ENCODE data around the gene TFEB. TPM values are rescaled to one million over a fixed set of nuclear protein-coding genes. Genes with fewer than 3 reads are reported as not detected.

Gene TFEB
- total and polyA plus RNA-seq, 9 donors, result 2.8 to 14.9 (median 8.8) TPM

DNA sequence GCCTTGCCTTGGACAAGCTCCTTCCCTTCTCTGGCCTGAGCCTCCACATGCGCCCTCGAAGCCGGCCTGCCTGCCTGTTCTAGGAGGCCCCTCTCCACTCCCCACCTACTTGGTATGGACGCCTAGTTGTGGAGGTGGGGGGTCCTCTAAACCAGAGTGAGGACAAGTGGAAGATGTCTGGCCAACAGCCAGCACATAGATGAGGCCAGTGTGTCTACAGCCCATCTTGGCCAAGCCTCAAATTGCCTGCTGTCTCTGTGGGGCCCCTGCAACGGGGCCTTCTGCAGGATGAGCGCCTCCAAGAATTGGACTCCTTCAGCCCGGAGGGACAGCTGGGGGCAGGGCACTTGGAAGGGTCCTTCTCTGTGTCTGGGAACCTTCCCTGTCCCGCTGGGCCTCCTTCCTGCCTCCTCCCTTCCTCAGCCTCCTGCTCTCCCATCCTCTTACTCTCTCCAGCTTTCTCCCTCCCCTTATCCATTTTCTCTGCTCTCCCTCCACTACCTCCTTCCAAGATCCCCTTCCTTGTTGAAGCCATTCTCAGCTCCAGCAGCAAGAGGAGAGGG is 95.5 kb downstream of the TFEB start:
- DNase-seq, result peak in 1 of 5 donors; percentile 45
- intact Hi-C loops (cut with DNase I), result no loop called here
- H3K36me3 ChIP-seq, result no peaks in the 10 kb centered on the region
- TF ChIP-seq, protein P1, sequence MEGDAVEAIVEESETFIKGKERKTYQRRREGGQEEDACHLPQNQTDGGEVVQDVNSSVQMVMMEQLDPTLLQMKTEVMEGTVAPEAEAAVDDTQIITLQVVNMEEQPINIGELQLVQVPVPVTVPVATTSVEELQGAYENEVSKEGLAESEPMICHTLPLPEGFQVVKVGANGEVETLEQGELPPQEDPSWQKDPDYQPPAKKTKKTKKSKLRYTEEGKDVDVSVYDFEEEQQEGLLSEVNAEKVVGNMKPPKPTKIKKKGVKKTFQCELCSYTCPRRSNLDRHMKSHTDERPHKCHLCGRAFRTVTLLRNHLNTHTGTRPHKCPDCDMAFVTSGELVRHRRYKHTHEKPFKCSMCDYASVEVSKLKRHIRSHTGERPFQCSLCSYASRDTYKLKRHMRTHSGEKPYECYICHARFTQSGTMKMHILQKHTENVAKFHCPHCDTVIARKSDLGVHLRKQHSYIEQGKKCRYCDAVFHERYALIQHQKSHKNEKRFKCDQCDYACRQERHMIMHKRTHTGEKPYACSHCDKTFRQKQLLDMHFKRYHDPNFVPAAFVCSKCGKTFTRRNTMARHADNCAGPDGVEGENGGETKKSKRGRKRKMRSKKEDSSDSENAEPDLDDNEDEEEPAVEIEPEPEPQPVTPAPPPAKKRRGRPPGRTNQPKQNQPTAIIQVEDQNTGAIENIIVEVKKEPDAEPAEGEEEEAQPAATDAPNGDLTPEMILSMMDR (IDR thresholded peaks at IDR 0.05), result no peak
- TF ChIP-seq EP300 (IDR thresholded peaks at IDR 0.05) (no peak), POLR2A (IDR thresholded peaks at IDR 0.05) (no peak)
- H3K9me3 ChIP-seq, result no peaks in the 10 kb centered on the region
- H3K27me3 ChIP-seq, result no peaks in the 10 kb centered on the region
- H3K27ac ChIP-seq, result peak overlapping the region in 1 of 2 donors; percentile 7
- H3K4me1 ChIP-seq (ENCODE audit: insufficient read depth), result peaks cover 3% of the 10 kb centered on the region
- no peak overlapping the region for H3K4me3 ChIP-seq
- WGBS, 3 donors, result 62 to 66% (median 64%) methylated on average over 8 of the region's 8 CpGs

- no peaks in the 10 kb centered on the region for H3K36me3 ChIP-seq
- peaks cover 3% of the 10 kb centered on the region for H3K4me1 ChIP-seq (ENCODE audit: insufficient read depth)
- peak overlapping the region; percentile 37 to 70 for H3K27ac ChIP-seq
- DNase-seq, result peak; percentile 50 to 73 (median 66)
- H3K9me3 ChIP-seq, result no peaks in the 10 kb centered on the region
- 7 to 13% (median 11%) methylated on average over 40 of the region's 40 CpGs for WGBS, 3 donors
- TF ChIP-seq EP300 (IDR thresholded peaks at IDR 0.05) (no peak), POLR2A (IDR thresholded peaks at IDR 0.05) (no peak)
- TF ChIP-seq, protein P1 (IDR thresholded peaks at IDR 0.05), result no peak
- intact Hi-C loops (cut with DNase I), result no loop called here
- peak overlapping the region; percentile 46 for H3K4me3 ChIP-seq
- no peaks in the 10 kb centered on the region for H3K27me3 ChIP-seq
Measured at GRCh38 chr6:41638935-41639808, 96.2 kb downstream of the TFEB start.

- Histone ChIP-seq H3K4me1 (ENCODE audit: insufficient read depth) (peaks cover 3% of the 10 kb centered on the region), H3K36me3 (no peaks in the 10 kb centered on the region), H3K9me3 (no peaks in the 10 kb centered on the region), H3K27me3 (no peaks in the 10 kb centered on the region), H3K27ac (peak within 1 kb of the TSS; percentile 37 to 70), H3K4me3 (peak within 1 kb of the TSS; percentile 46)
- peak; percentile 31 to 67 (median 46) for DNase-seq
- intact Hi-C loops (cut with DNase I), result no loop called here
- WGBS, 3 donors, result 1 to 2% (median 1%) methylated on average over 86 of the region's 86 CpGs
- TF ChIP-seq POLR2A (IDR thresholded peaks at IDR 0.05), result no peak
- TF ChIP-seq, protein P1 (IDR thresholded peaks at IDR 0.05), result no peak
- no peak for TF ChIP-seq EP300 (IDR thresholded peaks at IDR 0.05)
Measured at GRCh38 chr6:41638002-41638934, 97.1 kb downstream of the TFEB start, which contains the start of gene MDFI. Gene MDFI, plus strand, starts transcription at chr6:41638468. Its CDS starts 282 bp downstream, at chr6:41638750.

All from ovary (tissue), 9 donors.